HG02588 (cell line): ENCODE measurements around the gene ORAI3.
A peak's percentile ranks its signal among the peaks of the same experiment; 100 is the strongest.

Source experiments
- ATAC-seq: cut with Tn5 transposase; IDR thresholded peaks from one replicate; pipeline ENCODE4 v1.9.1; 2021; ENCODE audit warnings: mild to moderate bottlenecking, moderate library complexity; ENCODE audit not compliant: unreplicated experiment

ORAI3 gene

GRCh38 chr16:30946671-30947540, 2.0 kb upstream of the ORAI3 start:
- no peak for ATAC-seq

GRCh38 chr16:30947541-30947858, 1.4 kb upstream of the ORAI3 start:
- ATAC-seq: no peak

GRCh38 chr16:30947859-30948666, 805 bp upstream of the ORAI3 start:
- no peak for ATAC-seq

- peak; percentile 39 for ATAC-seq
Measured at GRCh38 chr16:30949650-30950515, 1.0 kb downstream of the ORAI3 start.

- no peak for ATAC-seq
Measured at GRCh38 chr16:30950516-30951065, 1.7 kb downstream of the ORAI3 start.

- no peak for ATAC-seq
Measured at GRCh38 chr16:30951193-30951592, 2.3 kb downstream of the ORAI3 start.

- no peak for ATAC-seq
Measured at GRCh38 chr16:30951750-30952149, 2.9 kb downstream of the ORAI3 start.

- no peak for ATAC-seq
Measured at GRCh38 chr16:30953111-30953510, 4.2 kb downstream of the ORAI3 start.

GRCh38 chr16:30953511-30954124, 4.8 kb downstream of the ORAI3 start:
- no peak for ATAC-seq

- no peak for ATAC-seq
Measured at GRCh38 chr16:30954993-30955392, 6.1 kb downstream of the ORAI3 start.

- peak; percentile 48 for ATAC-seq
Measured at GRCh38 chr16:30956601-30957455, 8.0 kb downstream of the ORAI3 start.

- ATAC-seq: peak; percentile 61
Measured at GRCh38 chr16:30957456-30958174, 8.7 kb downstream of the ORAI3 start, which contains the start of gene SETD1A. Gene SETD1A, plus strand, starts transcription at chr16:30957754. Its CDS starts 978 bp downstream, at chr16:30958732.

- peak; percentile 19 for ATAC-seq
Measured at GRCh38 chr16:30958175-30959079, 9.6 kb downstream of the ORAI3 start.

GRCh38 chr16:30961384-30961783, 12.5 kb downstream of the ORAI3 start:
- no peak for ATAC-seq

GRCh38 chr16:30963925-30964511, 15.2 kb downstream of the ORAI3 start:
- ATAC-seq: no peak

- ATAC-seq: no peak
Measured at GRCh38 chr16:30964574-30965226, 15.8 kb downstream of the ORAI3 start.

- ATAC-seq: no peak
Measured at GRCh38 chr16:30965436-30965835, 16.6 kb downstream of the ORAI3 start.
